GM18873 (cell line): ENCODE data around the gene EYS.
"Not testable (repeated sequence)": the region's sequence is repeated elsewhere in the genome, so short reads cannot be mapped to it uniquely, and the experiment has no call there.

ENCODE experiments used
- ATAC-seq: cut with Tn5 transposase; IDR thresholded peaks from one replicate; pipeline ENCODE4 v1.9.1; 2021; ENCODE audit warnings: mild to moderate bottlenecking, moderate library complexity, moderate number of reproducible peaks; ENCODE audit not compliant: unreplicated experiment, low FRiP score

EYS gene

DNA sequence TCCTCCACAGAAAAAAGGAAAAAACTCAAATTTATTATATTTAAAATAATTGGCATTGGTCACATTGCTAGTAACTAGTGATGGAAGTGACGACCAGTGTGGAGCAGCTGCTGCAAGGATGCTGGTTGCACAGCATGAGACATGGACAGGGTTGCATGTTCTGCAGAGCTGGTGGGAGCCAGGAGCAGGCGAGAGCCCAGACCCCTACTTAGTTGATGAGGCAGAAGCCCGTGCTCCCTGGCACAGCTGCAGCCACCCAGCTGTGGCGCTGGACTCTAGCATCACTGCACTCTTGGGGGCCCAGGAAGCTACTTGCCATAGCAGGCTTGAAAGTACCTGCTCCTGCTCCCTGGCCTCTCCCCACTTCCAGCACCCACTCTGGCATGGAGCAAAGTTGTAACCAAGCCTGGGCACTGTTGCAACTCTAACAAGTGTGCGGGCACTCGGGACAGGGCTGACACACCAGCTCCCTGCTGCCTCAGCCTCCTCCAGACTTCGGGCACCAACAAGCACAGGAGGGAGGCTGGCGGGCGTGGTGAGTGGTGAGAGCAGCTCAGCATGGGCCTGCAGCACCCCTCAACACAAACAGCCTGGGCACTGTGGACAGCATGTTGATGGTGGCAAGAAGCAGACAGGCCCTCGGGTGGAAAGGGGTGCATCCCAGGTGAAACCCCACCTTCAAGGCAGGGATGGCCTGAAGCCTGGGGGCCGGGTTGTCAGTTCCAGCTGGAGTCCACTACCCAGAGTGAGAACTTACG lies 69.6 kb downstream of the EYS start:
- no peak for ATAC-seq

DNA sequence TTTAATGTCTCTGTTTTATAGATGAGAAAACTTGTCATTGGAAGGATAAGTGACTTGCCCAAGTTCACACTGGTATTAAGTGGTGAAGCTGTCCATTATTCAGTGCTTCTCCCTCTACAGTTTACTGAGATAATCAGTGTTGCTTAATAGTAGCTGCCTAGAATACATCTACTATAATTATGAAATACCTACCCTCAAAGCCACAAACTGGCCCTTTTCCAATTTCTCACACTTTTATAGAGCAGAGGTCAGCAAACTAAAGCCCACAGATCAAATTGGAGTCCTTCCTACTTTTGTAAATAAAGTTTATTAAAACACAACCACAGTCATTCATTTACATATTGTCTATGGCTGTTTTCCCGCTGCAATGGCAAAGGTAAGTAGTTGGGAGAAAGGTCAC lies 73.5 kb downstream of the EYS start:
- ATAC-seq = no peak

DNA sequence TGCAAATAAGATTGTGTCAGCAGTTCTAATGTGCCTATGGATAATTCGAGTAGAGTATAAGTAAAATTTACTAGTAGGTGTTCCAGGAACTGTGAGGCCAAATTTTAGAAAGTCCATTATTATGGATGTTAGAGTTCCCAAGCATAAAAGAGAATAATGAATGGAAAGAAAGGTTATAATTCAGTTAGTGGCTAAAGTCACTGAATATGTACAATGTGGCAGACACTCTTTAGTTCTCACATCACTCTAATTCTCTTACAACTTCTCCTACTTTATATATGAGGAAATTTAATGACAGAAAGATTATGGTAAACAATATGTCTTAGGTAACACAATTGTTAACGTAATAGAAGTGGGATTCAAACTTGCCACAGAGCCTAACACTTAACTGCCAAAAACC lies 75.3 kb downstream of the EYS start:
- ATAC-seq = no peak

DNA sequence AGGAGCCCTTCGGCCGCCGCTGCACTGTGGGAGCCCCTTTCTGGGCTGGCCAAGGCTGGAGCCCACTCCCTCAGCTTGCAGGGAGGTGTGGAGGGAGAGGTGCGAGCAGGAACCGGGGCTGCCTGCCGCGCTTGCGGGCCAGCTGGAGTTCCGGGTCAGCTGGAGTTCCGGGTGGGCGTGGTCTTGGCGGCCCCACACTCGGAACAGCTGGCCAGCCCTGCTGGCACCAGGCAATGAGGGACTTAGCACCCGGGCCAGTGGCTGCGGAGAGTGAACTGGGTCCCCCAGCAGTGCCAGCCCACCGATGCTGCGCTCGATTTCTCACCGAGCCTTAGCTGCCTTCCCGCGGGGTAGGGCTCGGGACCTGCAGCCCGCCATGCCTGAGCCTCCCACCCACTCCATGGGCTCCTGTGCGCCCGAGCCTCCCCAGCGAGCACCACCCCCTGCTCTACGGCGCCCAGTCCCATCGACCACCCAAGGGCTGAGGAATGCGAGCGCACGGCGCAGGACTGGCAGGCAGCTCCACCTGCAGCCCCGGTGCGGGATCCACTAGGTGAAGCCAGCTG lies 79.5 kb downstream of the EYS start:
- not testable (repeated sequence) for ATAC-seq

DNA sequence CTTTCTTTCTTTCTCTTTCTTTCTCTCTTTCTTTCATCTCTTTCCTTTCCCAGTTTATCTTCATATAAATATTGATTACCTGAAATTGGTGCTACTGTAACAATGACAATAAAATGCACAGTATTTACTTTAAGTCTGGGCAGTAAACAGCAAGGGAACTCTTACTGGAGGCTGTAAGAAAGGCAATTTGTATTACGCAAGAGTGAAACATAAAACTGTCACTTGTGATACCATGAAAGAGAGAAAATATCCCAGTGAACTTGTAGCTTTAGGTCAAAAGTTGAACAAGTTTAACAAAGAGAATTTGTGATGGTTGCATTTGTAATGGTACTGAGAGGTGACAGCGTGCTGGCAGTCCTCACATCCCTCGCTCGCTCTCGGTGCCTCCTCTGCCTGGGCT lies 80.0 kb downstream of the EYS start:
- ATAC-seq = no peak

DNA sequence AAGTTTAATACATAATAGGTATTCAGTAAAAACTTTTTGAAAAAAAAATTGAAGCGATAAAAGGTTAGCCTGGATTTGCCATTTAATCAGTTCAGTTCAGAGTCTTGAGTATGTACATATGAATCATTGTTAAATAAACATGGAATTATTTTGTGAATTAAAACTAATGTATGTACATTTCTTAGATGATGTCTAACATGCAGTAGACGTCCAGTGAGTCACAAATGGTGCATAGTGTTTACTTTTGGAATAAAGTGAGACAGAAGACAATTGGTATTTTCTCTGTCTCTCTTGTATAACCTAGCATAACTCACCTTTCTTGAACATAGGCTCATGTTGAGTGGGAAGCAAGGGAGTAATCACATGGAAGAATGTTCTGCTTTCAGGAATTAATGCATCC lies 83.5 kb downstream of the EYS start:
- ATAC-seq = no peak

DNA sequence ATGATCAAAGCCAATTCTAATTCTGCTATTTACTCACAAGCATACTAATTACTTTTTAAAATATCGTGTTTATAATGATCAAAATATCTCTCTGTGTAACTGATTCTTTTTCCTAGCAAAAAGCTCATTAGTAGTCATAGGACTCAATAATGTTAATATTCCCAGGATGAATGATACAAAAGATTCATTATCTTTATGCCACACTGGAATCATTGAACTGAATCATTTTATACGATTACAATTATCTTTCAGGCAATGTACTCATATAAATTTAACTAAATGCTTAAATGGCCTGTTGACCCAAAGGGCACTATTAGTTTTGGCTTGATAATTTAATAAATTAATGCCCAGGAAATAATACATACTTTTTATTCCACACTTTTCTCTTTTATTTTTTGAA lies 96.3 kb downstream of the EYS start:
- no peak for ATAC-seq

DNA sequence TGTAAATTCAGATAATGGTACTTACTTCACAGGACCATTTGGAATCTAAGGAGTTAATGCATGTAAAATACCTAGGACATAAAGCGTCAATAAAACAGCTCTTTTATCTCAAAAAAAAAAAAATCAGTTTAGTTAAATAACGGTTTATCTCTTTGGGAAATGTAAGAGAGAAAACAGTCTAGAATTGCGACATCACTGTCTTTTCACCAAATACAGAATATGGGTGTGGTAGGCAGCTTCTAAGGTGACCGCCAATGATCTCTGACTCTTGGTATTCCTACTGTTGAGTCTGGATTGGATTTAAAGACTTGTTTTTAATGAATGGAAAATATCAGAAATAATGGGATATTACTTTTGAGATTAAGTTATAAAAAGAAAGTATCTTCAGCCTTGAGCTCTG lies 111.5 kb downstream of the EYS start:
- no peak for ATAC-seq

DNA sequence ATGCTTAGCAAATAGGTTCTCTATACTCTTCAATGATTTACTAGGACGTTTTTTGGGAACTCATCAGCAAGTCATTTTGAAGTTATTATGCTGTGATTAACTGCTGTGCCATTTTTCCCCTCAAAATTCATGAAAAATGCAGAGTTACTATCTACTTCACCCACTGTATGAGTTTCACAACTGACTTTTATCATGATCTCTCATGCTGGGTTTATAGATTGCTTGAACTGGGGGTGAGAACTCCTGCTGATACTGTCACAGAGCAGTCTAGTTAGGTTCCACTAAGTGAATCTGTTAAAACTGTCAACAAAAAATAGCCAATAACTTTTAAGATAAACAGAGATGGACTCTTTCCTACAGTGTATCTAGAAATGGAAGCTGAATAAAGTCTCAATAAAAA lies 136.7 kb downstream of the EYS start:
- ATAC-seq = no peak

DNA sequence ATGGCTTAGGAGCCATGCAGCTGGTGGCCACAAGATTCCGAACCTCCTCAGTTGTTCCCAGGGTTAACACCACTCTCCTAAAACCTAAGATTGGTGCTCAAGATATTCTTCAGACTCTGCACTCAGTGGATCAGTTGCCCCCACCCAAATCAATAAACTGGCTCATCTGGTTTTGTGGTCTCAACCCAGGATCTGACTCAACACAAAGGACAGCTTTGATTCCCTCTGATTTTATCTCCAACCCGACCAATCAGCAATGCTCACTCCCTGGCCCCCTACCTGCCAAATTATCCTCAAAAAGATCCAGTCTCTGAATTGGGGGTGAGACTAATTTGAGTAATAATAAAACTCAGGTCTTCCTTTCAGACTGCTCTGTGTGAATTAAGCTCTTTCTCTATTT lies 137.5 kb downstream of the EYS start:
- no peak for ATAC-seq

DNA sequence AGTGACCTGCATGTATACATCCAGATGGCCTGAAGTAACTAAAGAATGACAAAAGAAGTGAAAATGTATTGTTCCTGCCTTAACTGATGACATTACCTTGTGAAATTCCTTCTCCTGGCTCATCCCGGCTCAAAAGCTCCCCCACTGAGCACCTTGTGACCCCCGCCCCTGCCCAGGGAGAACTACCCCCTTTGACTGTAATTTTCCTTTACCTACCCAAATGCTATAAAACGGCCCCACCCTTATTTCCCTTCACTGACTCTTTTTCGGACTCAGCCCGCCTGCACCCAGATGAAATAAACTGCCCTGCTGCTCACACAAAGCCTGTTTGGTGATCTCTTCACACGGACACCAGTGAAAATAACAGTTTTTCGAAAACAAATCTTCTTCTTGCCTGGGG lies 138.0 kb downstream of the EYS start:
- not testable (repeated sequence) for ATAC-seq

DNA sequence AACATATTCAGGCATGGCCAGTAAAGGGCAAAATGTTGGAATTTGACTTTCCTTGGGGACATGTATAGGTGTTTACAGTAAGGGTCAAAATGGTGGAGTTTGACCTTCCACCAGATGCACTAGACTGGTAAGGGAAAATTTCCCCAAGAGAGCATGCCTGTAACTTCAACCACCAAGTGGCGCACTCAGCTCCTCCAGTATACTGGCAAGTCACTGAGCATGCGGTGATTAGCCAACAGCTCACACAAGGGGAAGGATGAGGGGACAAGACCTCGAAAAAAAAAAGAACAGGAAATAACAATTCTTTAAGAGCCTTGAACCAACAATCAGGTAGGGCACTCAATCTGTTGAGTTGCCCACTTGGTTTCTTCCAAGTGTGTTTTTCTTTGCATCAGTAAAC lies 140.9 kb downstream of the EYS start:
- ATAC-seq = no peak

DNA sequence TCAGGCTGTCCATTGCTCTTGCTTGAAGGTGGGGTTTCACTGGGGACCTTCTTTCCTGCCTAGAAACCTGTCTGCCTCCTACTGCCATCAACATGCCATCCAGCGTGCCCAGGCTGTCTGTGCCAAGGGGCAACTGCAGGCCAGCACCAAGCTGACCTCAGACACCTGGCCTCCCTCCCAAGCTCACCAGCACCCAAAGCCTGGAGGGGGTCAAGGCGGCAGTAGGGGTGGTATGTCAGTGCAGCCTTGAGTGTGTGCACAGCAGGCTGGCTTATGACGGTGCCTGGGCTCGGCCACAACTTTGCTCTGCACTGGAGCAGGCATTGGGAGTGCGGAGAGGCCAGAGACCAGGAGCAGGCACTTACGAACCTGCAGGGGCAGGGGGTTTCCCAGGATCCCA lies 149.0 kb downstream of the EYS start:
- no peak for ATAC-seq

DNA sequence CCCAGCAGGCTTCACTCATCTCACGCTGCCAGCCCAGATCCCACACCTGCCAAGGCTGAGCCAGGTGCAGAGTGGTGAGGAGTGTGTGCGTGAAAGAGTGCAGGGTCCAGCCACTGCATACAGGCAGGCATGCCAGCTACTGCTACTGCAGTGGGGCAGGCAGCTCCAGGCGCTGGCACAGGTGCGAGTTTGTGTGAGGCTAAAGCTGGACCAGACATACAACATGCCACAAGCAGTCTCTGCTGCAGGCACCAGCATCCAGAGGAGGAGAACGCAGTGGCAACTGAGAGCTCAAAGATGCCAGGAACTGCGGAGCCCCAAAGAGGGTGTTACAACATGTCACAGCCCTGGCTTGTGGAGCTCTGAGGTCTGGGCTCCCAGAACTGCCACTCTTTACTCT lies 149.8 kb downstream of the EYS start:
- no peak for ATAC-seq

DNA sequence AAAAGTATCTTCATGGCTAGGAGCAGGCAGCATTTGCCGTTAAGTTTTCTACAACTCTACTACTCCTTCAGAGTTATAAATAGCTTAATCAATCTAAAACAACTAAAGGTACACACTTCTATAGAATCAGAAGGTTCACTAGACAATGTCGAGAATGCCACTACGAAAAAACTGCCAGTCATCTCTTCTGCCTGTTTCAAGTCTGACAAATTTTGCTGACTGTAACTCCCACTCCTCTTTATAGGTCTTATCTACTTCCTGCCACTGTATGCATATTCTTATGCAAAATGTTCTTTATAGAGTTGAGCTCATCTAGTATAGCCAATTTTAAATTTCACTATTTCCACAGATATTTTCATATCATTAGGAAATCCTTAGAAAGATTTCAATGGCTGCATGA lies 160.1 kb downstream of the EYS start:
- no peak for ATAC-seq

DNA sequence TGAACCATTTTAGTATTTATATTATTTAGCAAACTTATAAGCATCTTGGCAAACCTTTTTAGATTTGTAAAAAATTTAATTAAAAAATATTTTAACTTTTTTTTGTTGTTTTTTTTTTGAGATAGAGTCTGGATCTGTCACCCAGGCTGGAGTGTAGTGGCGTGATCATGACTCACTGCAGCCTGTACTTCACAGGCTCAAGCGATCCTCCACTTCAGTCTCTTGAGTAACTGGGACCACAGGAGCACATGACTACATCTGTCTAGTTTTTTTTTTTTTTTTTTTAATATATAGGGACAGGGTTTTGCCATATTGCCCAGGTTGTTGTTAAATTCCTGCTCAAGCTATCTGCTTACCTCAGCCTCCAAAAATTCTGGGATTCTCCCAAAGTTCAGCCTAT lies 161.1 kb downstream of the EYS start:
- no peak for ATAC-seq

DNA sequence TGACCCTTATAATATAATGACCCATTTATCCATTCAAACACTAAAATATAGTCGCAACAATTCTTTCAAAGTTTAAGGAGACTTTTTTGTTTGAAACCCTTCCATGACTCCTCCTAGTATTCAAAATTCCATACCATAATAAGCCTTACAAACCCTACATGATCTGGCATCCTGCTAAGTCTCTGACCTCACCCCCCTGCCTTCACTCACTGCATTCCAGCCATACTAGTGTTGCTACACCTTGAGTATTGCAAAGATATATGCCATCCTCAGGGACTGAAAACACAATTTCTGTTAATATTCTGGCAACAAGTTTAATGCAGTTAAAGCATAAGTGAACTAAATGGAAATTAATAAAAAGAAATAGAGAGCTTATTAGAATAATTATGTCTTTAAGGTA lies 168.4 kb downstream of the EYS start:
- no peak for ATAC-seq

DNA sequence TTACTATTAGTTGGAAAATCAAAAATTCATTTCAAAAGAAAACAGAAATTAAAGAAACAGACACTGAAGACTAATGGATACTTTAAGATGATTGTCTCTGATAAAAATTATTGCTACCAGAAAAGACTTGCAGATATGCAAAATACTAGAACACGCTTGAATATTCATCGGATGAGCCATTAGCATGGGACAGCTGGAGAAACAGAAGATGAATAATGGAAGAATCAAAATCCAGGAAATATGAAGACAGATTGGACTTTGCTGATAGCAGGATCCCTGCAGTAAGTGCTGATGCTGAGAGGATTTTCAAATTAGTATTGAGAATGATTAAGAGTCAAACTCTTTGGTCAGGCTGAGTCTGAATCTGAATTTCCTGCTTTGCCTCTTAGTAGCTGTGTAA lies 169.4 kb downstream of the EYS start:
- ATAC-seq = no peak

DNA sequence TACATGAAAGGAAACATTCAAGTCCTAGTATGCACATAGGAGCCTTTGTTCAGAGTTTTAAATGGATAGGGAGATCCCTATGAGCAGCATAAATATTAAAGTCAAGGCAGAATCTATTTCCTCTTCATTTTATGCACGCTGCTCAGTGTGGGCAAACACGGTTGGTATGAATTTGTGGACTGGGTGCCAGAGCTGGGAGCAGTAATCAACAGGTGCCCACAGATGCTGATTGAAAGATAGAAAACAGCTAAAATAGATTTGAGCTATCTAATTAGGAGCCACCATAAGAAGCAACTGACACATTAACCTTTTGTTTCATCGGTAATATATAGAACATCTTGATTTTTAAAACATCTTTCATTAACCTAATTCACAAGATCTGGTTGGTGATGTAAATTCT lies 175.5 kb downstream of the EYS start:
- no peak for ATAC-seq

DNA sequence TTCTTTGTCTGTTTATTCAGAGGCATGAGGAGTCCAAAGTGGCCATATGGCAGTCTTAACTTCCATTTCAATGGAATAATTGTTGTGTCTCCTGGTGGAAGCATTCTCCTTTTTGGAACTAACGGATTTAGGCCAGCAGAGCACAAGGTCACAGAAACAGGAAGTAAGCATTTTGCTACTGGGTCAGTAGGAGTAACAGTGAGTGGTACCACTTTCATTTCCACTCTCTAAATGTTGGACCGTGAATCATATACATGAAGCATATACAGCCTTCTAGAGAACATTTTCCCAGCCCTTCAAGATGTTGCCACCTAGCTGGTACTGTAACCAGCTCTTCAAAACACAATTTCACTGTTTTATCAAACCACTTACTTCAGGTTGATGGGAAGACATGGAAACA lies 182.8 kb downstream of the EYS start:
- no peak for ATAC-seq

DNA sequence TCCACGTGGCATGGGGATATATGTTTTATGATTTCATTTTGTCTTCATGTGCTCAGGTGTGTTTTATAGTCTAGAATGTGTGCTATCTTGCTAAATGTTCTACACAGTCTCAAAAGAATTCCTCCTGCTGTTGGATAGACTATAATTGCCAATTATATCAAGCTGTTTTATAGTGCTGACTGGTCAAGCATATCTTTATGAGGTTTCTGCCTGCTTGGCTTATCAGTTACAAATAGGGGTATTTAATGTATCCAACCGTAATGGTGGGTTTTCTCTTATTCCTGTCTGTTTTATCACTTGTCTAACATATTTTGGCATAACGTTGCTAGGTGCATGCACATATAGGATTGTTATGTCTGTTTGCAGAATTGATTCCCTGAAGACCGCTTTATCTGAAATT lies 201.3 kb downstream of the EYS start:
- no peak for ATAC-seq

DNA sequence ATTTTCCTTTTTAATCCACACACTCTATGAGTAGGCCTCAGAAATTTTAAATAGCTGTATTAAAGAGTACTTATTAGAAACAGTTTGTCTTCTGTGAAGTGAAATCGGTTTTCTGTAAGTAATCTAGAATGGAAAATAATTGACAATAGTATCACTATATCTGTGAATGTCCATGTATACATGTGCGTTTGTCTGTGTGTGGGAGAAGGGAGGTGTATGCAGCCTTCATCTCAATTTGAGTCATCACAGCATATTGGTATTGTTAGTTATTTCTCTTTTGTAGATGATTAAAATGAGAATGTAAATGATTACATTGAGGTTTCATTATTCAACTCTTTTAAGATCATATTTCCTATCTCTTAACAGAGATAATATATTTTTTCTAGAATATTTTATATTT lies 206.0 kb downstream of the EYS start:
- ATAC-seq = no peak

DNA sequence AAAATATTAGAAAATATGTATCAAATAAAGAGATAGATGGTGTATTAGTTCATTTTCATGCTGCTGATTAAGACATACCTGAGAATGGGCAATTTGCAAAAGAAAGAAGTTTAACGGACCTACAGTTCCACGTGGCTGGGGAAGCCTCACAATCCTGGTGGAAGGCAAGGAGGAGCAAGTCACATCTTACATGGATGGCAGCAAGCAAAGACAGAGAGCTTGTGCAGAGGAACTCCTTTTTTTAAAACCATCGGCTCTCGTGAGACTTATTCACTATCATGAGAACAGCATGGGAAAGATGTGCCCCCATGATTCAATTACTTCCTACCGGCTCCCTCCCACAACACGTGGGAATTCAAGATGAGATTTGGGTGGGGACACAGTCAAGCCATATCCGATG lies 223.4 kb downstream of the EYS start:
- ATAC-seq = not testable (repeated sequence)
